CD4-positive, alpha-beta T cell treated with Interleukin-2 at 100 ng/mL for 4 hours (primary cell): ENCODE results near the gene NEBL.

Experiments used
- DNase-seq: peaks from one replicate; pipeline ENCODE4 v3.0.0-alpha.2; 2020; ENCODE audit warnings: low spot score

NEBL gene

GRCh38 chr10:20778008-20778757 is 118.9 kb downstream of the NEBL start:
- DNase-seq = no peak

GRCh38 chr10:20776384-20777118 is 120.6 kb downstream of the NEBL start:
- DNase-seq = no peak

DNA sequence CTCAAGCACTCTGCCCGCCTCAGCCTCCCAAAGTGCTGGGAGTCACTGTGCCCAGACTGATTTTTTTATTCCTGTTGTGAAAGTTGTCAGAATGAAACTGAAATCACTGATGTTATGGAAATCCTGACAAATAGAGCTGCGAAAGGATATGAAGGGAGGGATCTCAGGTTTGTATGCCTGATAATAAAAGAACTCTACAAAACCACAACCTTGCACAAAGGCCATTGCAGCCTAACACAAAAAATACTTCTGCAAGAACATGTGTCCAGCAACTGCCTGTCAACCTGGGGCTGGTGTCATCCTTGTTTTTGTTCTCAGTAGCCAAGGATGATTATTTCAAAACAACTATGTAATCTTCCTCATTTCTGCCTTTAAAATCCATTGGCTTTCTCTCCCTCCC is 126.1 kb downstream of the NEBL start:
- no peak for DNase-seq

DNA sequence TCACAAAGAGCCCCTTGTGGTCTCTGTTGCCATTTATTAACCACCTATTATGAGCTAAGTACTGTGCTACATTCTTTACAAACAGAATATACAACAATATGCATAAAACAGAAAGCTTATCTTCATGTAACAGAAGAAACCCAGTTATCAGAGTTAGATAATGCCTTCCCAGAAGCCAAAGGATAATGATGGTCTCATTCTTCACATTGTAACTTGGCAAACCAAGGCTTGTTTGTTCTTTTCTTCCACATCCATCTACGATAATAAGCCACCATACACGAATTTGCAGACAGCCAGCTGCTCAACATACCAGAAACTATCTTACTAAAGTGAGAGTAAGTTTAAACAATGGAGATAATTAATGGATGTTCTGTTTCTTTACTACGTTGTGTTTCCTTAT is 127.6 kb downstream of the NEBL start:
- no peak for DNase-seq

- no peak for DNase-seq
Observed at GRCh38 chr10:20768843-20769242, 128.3 kb downstream of the NEBL start.

- DNase-seq = no peak
Observed at GRCh38 chr10:20767028-20767427, 130.1 kb downstream of the NEBL start.

DNA sequence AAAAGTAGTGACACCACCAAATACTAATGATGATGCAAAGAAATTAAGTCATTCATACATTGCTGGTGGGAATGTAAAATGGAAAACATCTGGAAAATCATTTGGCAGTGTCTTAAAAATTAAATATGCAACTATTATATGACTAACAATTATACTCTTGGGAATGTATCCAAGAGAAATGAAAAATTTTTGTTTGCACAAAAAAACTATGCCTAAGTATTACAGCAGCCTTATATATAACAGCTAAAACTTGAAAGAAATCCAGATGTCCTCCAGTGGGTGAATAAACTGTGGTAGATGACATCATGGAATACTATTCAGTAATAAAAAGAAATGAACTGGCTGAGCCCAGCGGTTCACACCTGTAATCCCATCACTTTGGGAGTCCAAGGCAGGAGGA is 132.0 kb downstream of the NEBL start:
- DNase-seq = no peak

DNA sequence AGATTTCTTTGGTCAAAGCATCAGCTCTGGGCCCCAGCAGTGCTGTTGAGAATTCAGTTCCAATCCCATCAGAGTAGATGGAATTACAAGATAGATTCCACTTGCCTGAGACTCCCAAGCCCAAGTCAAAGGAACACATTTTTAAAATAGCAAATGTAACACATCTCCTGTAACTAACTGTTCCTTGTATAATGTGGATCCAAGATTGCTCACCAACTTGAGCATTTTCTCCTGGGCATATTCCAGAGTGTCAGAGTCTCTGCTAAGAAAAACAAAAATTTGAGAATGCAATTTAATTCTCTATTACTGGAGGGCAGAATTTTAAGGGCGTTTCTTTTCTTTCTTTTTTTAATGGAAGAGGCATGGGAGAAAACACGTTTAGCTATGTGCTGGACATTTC is 136.7 kb downstream of the NEBL start:
- no peak for DNase-seq

DNA sequence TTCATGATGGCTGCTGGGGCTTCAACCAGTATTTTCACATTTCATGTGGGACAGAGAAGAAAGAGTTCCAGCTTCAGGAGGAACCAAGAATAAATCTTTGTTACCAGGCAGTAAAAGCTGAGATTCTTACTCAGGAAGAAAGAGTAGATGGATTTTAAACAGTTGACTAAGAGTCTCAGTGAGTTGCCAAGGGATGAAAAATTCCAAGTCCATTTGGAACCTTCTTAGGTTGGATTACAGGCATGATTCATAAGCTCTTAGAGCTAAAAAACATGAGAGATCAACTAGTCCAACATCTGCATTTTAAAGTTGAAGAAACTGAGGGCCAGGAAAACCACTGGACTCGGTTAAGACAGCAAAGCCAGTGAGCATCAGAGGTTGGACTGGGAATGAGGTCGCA is 148.6 kb downstream of the NEBL start:
- DNase-seq = no peak

DNA sequence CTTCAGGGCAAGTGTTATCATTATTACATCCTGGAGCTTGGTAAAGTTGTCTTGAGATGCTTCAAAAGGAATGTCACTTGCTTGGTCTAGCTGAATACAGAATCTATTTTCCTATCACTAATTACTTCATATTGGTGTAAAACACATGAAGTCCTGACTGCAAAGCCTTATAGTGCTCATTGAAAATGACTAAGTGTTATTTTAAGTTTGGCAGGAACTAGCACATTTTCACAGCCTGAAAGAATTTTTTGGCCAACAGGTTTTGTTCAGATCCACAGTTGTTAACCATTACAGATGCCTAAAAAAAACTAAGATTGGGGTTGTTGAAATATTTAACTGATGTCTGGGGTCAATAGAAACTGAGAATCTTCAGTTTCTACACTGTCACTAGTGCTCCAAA is 149.3 kb downstream of the NEBL start:
- DNase-seq = no peak

GRCh38 chr10:20746856-20747255 is 150.3 kb downstream of the NEBL start:
- no peak for DNase-seq

DNA sequence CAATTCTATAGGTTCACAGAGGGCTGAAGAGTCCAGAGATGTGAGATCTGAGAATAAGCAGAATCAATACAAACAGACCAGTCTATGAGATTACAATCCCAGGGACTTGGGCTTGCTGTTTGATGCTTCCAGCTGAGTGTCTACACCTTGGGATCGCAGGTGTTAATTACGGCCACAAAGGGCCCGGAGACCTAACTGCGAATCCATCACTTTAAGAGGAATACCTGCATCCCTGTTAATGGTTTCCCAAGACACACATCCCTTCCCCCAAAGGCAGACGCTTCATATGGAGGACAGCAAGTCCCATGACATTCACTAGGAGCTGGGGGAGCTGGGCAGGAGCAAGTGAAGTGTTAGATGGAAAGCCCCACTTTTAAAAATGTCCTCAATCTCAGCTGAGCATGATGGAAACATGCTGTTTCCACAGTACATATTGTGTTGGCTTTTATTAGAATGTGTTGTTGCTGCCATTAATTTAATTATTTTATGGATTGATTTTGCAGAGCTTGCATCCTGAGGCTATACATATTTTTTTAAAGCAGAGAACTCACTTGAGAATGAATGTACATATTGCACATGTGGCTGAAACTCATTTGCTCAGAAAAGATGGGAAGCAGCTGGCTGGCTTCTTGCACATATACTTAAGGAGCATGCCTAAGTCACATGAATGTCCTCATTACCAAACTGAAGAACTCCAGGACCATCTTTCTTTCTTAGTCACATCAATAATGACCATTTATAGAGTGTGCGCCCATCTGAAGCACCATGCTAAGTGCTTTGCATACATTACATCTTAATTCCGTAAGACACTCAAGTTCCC is 151.3 kb downstream of the NEBL start:
- DNase-seq = no peak

DNA sequence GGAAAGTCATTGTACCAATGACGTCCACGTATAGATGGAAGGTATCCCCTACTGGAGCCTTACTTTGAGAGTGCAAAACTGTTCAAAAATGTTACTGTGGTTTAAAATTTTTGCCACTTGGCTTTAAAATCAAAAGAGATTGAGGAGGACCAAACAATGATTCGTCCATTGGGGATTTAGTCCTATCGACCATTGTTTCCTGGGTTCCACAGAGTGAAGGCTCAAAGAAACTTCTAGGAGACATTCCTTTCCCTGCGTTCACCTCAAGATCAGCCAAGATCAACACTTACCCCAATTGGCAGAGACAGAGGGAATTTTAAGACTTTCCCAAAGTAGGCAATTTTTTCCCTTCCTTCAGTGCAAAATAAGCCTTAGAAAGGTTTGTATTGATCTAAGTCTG is 152.3 kb downstream of the NEBL start:
- DNase-seq = no peak

- DNase-seq = no peak
Observed at GRCh38 chr10:20743942-20744341, 153.2 kb downstream of the NEBL start.

DNA sequence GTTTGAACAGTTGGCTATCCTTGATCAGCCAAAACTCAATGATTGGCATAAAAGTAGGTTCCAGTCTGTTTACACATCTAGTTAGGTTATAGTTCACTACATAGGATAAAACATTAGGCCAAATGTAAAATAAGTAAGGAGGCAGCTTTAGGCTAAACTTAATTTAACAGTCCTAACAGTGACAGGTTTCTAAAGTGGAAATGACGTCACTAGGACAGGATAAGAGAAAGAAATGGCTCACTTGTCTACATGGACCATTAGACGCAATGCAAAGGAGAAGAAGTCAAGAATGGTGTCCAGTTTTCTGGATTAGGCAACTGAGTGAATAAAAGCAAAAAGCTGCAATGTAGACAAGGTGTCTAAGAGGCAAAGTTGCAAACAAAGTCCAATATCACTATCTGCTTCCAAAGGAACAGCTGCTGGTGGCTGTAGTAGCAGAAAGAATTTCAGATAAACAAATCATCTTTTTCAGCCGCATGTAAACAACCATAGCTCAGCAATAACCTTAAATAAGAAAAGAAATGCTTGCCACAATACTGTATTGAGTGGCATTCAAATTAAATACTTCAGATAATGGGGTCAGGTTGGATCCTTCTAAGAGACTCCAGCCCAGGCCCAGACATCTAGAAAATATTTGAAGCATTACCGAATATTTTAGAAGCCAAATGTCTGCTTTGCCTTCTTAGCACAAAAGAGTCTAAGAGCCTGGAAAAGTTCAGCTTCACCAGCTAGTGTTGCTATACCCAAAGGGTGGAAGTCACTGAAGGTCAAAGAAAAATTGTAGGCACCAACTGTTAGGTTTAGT is 154.2 kb downstream of the NEBL start:
- no peak for DNase-seq

GRCh38 chr10:20740120-20740519 is 157.0 kb downstream of the NEBL start:
- no peak for DNase-seq

- DNase-seq = no peak
Observed at GRCh38 chr10:20737107-20737506, 160.0 kb downstream of the NEBL start.
